Measurements from ENCODE around the gene TMEM145. TPM values are rescaled to one million over a fixed set of nuclear protein-coding genes. Genes with fewer than 3 reads are reported as not detected.

The TMEM145 gene
- total RNA-seq, 4 donors from 2014 or later, result 0.69 TPM; not detected in 3

- H3K9me3 ChIP-seq, result no peaks in the 10 kb centered on the region
- H3K27me3 ChIP-seq, result peaks cover 0 to 5% of the 10 kb centered on the region in 2 donors
- DNase-seq, result no peak
- H3K4me3 ChIP-seq, result no peak overlapping the region
- TF ChIP-seq POLR2A (IDR thresholded peaks at IDR 0.05), result no peak
- TF ChIP-seq CTCF (IDR thresholded peaks at IDR 0.05), result no peak
- intact Hi-C loops (cut with DNase I; ENCODE audit: low total_unique reads), result no loop called here
- H3K4me1 ChIP-seq, result peaks cover 0 to 10% of the 10 kb centered on the region in 2 donors
- H3K27ac ChIP-seq, result no peak overlapping the region
- no peaks in the 10 kb centered on the region for H3K36me3 ChIP-seq
Observed at GRCh38 chr19:42315024-42315423, 1.9 kb downstream of the TMEM145 start.

- peaks cover 0 to 10% of the 10 kb centered on the region in 2 donors for H3K4me1 ChIP-seq
- no peak for TF ChIP-seq POLR2A (IDR thresholded peaks at IDR 0.05)
- no peak for TF ChIP-seq CTCF (IDR thresholded peaks at IDR 0.05)
- no peaks in the 10 kb centered on the region for H3K9me3 ChIP-seq
- intact Hi-C loops (cut with DNase I; ENCODE audit: low total_unique reads), result no loop called here
- H3K27ac ChIP-seq, result no peak overlapping the region
- DNase-seq, result no peak
- no peaks in the 10 kb centered on the region for H3K36me3 ChIP-seq
- peaks cover 0 to 5% of the 10 kb centered on the region in 2 donors for H3K27me3 ChIP-seq
- no peak overlapping the region for H3K4me3 ChIP-seq
Observed at GRCh38 chr19:42316223-42317211, 3.4 kb downstream of the TMEM145 start.

GRCh38 chr19:42317535-42317934 is 4.4 kb downstream of the TMEM145 start:
- peaks cover 0 to 3% of the 10 kb centered on the region in 2 donors for H3K27me3 ChIP-seq
- no peak overlapping the region for H3K4me3 ChIP-seq
- intact Hi-C loops (cut with DNase I; ENCODE audit: low total_unique reads), result no loop called here
- TF ChIP-seq POLR2A (IDR thresholded peaks at IDR 0.05) (no peak), CTCF (IDR thresholded peaks at IDR 0.05) (no peak)
- H3K36me3 ChIP-seq, result no peaks in the 10 kb centered on the region
- DNase-seq, result no peak
- peaks cover 0 to 10% of the 10 kb centered on the region in 2 donors for H3K4me1 ChIP-seq
- H3K27ac ChIP-seq, result no peak overlapping the region
- H3K9me3 ChIP-seq, result no peaks in the 10 kb centered on the region

- Histone ChIP-seq H3K36me3 (no peaks in the 10 kb centered on the region), H3K4me3 (no peak overlapping the region), H3K27ac (no peak overlapping the region), H3K4me1 (peaks cover 0 to 15% of the 10 kb centered on the region in 2 donors), H3K27me3 (peaks cover 8 to 15% of the 10 kb centered on the region in 2 donors), H3K9me3 (no peaks in the 10 kb centered on the region)
- TF ChIP-seq CTCF (IDR thresholded peaks at IDR 0.05), result no peak
- TF ChIP-seq POLR2A (IDR thresholded peaks at IDR 0.05), result no peak
- intact Hi-C loops (cut with DNase I; ENCODE audit: low total_unique reads), result no loop called here
- DNase-seq, result no peak
Observed at GRCh38 chr19:42322305-42322704, 9.2 kb downstream of the TMEM145 start.

- Histone ChIP-seq H3K27ac (no peak overlapping the region), H3K9me3 (no peaks in the 10 kb centered on the region), H3K36me3 (no peaks in the 10 kb centered on the region), H3K4me3 (no peak overlapping the region), H3K4me1 (peaks cover 0 to 20% of the 10 kb centered on the region in 2 donors), H3K27me3 (peaks cover 8 to 15% of the 10 kb centered on the region in 2 donors)
- intact Hi-C loops (cut with DNase I; ENCODE audit: low total_unique reads), result no loop called here
- no peak for DNase-seq
- no peak for TF ChIP-seq CTCF (IDR thresholded peaks at IDR 0.05)
- TF ChIP-seq POLR2A (IDR thresholded peaks at IDR 0.05), result no peak
Observed at GRCh38 chr19:42323473-42323851, 10.4 kb downstream of the TMEM145 start.

All from uterus (tissue), 4 donors.